ENCODE data around the gene SRSF5.

The SRSF5 gene

DNA sequence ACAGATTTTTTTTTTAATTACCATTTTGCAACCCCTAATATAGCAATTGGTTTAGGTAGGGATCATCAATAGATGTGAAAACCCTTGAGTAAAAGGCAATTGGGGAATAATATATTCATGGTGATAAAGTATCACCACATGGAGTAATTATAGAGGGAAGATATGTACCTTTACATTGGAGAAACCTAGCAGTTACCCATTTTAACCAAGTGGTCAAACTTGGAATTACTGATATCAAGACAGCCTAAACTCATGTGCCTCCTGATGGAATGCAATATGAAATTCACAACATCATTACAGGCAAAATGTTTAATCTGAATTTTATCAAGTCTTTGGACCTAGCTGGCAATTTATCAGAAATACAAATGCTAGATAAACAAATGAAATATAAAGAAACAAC, 36.8 kb downstream of the SRSF5 start:
- Mint-ChIP-seq H3K4me1 (no peaks in the 10 kb centered on the region), H3K4me3 (no peak overlapping the region), H3K36me3 (ENCODE audit: low read depth) (no peaks in the 10 kb centered on the region), H3K27me3 (ENCODE audit: low read depth) (peaks cover 7% of the 10 kb centered on the region), H3K27ac (no peak overlapping the region), H3K9me3 (no peaks in the 10 kb centered on the region)
- TF ChIP-seq CTCF (IDR thresholded peaks at IDR 0.05; ENCODE audit: unreplicated experiment in 3 of 3) = no peak

DNA sequence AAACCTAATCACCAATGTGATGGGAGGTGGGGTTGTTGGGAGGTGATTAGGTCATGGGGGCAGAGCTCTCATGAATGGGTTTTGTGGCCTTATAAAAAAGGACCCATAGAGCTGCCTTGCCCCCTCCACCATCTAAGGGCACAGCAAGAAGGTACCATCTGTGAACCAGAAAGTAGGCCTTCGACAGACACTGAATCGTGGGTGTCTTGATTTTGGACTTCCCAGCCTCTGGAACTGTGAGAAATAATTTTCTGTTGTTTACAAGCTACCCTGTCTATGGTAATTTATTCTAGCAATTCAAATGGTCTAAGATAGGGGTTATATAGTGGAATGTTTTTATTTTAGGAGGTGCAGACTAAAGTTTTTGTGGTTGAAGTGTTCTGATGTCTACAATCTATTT, 38.0 kb downstream of the SRSF5 start:
- H3K27me3 Mint-ChIP-seq (ENCODE audit: low read depth) = peaks cover 12% of the 10 kb centered on the region
- no peaks in the 10 kb centered on the region for H3K9me3 Mint-ChIP-seq
- TF ChIP-seq CTCF (IDR thresholded peaks at IDR 0.05; ENCODE audit: unreplicated experiment in 3 of 3) = no peak
- no peak overlapping the region for H3K27ac Mint-ChIP-seq
- no peaks in the 10 kb centered on the region for H3K4me1 Mint-ChIP-seq
- no peak overlapping the region for H3K4me3 Mint-ChIP-seq
- H3K36me3 Mint-ChIP-seq (ENCODE audit: low read depth) = no peaks in the 10 kb centered on the region

GRCh38 chr14:69807192-69807591, 40.2 kb downstream of the SRSF5 start:
- peaks cover 22% of the 10 kb centered on the region for H3K27me3 Mint-ChIP-seq (ENCODE audit: low read depth)
- H3K4me3 Mint-ChIP-seq = no peak overlapping the region
- H3K9me3 Mint-ChIP-seq = no peaks in the 10 kb centered on the region
- H3K4me1 Mint-ChIP-seq = no peaks in the 10 kb centered on the region
- TF ChIP-seq CTCF (IDR thresholded peaks at IDR 0.05; ENCODE audit: unreplicated experiment in 3 of 3) = no peak
- H3K27ac Mint-ChIP-seq = no peak overlapping the region
- no peaks in the 10 kb centered on the region for H3K36me3 Mint-ChIP-seq (ENCODE audit: low read depth)

- H3K27me3 Mint-ChIP-seq (ENCODE audit: low read depth) = peaks cover 29% of the 10 kb centered on the region
- H3K4me3 Mint-ChIP-seq = no peak overlapping the region
- H3K36me3 Mint-ChIP-seq (ENCODE audit: low read depth) = no peaks in the 10 kb centered on the region
- H3K4me1 Mint-ChIP-seq = no peaks in the 10 kb centered on the region
- no peak for TF ChIP-seq CTCF (IDR thresholded peaks at IDR 0.05; ENCODE audit: unreplicated experiment in 3 of 3)
- H3K27ac Mint-ChIP-seq = peak overlapping the region in 1 of 3 experiments; percentile 0
- H3K9me3 Mint-ChIP-seq = no peaks in the 10 kb centered on the region
These were observed 42.2 kb downstream of the SRSF5 start for GRCh38 chr14:69808919-69809808.

GRCh38 chr14:69811227-69811867, 44.4 kb downstream of the SRSF5 start:
- Mint-ChIP-seq H3K27ac (no peak overlapping the region), H3K9me3 (no peaks in the 10 kb centered on the region), H3K27me3 (ENCODE audit: low read depth) (peaks cover 29% of the 10 kb centered on the region), H3K4me1 (no peaks in the 10 kb centered on the region), H3K4me3 (no peak overlapping the region), H3K36me3 (ENCODE audit: low read depth) (no peaks in the 10 kb centered on the region)
- TF ChIP-seq CTCF (IDR thresholded peaks at IDR 0.05; ENCODE audit: unreplicated experiment in 3 of 3) = no peak

Measured in nephron (organoid).